Activated B cell treated with CpG ODN at 0.5 μM for 24 hours (primary cell): Measurements from ENCODE around the gene ANKRD11. TPM values are rescaled to one million over a fixed set of nuclear protein-coding genes. Genes with fewer than 3 reads are reported as not detected.

ENCODE experiments used
- ATAC-seq: fragments of 200-7000 bp; cut with Tn5 transposase; one replicate; pipeline ENCODE4 v1.10.0; 2021; ENCODE audit warnings: low read depth, mild to moderate bottlenecking, moderate library complexity
- CTCF ChIA-PET: fragments of 350-600 bp; sonication (Branson Sonifier 250); formaldehyde crosslinking; loops from one replicate; lab custom pipeline; 2021; ENCODE audit warnings: antibody characterized with exemption; lab: Charles Lee
- POLR2A ChIA-PET: fragments of 350-600 bp; sonication (Branson Sonifier 250); formaldehyde crosslinking; loops from one replicate; lab custom pipeline; 2021; ENCODE audit warnings: antibody characterized with exemption; lab: Charles Lee
- DNase-seq: peaks from one replicate; pipeline ENCODE4 v3.0.0; 2022
- H3K27ac Mint-ChIP-seq: one replicate; pipeline ENCODE4 v1.8.0; 2020; ENCODE audit warnings: mixed read lengths
- H3K27me3 Mint-ChIP-seq: one replicate; pipeline ENCODE4 v1.8.0; 2021; ENCODE audit warnings: mixed read lengths
- H3K36me3 Mint-ChIP-seq: one replicate; pipeline ENCODE4 v1.8.0; 2021; ENCODE audit warnings: low read depth, mixed read lengths
- H3K4me1 Mint-ChIP-seq: one replicate; pipeline ENCODE4 v1.8.0; 2021; ENCODE audit warnings: mixed read lengths
- H3K4me3 Mint-ChIP-seq: one replicate; pipeline ENCODE4 v1.8.0; 2020; ENCODE audit warnings: mild to moderate bottlenecking, mixed read lengths
- H3K9me3 Mint-ChIP-seq: one replicate; pipeline ENCODE4 v1.8.0; 2020; ENCODE audit warnings: mixed read lengths
- CTCF ChIP-seq: fragments of 200-600 bp; IDR thresholded peaks from one replicate; pipeline ENCODE4 v1.8.0; 2022; ENCODE audit warnings: antibody characterized with exemption, mild to moderate bottlenecking
- intact Hi-C: fragments of 100-400 bp; cut with micrococcal nuclease; formaldehyde crosslinking; loops from one replicate; pipeline ENCODE4 v1.15.1; 2024
- total RNA-seq: library from RNA; stranded (reverse); gene quantifications from 2 replicates; pipeline ENCODE4 v1.2.3, GENCODE V29; 2022

The ANKRD11 gene
- total RNA-seq, 1 donor from 2014 or later, result 243 TPM

GRCh38 chr16:89504091-89504490 is 13.7 kb upstream of the ANKRD11 start:
- Mint-ChIP-seq H3K4me3 (no peak overlapping the region), H3K9me3 (no peaks in the 10 kb centered on the region), H3K27me3 (no peaks in the 10 kb centered on the region), H3K36me3 (peaks cover 2% of the 10 kb centered on the region), H3K27ac (no peak overlapping the region), H3K4me1 (peaks cover 29% of the 10 kb centered on the region)
- POLR2A ChIA-PET, result interaction anchor here (1.5 to 2.3 kb wide), 2 partner anchors 13 to 15 kb away, joined by 6 to 8 read pairs; partner anchors contain the start of gene ANKRD11
- ATAC-seq, result no peak
- no peak for TF ChIP-seq CTCF
- no peak for DNase-seq
- CTCF ChIA-PET, result no interaction called here
- intact Hi-C loops, result loop anchor here (10.0 kb wide), 1 partner anchor 689 kb away; the partner anchor contains the start of gene APRT

GRCh38 chr16:89502081-89502843 is 11.9 kb upstream of the ANKRD11 start:
- Mint-ChIP-seq H3K27me3 (no peaks in the 10 kb centered on the region), H3K9me3 (no peaks in the 10 kb centered on the region), H3K36me3 (peaks cover 5% of the 10 kb centered on the region), H3K27ac (no peak overlapping the region), H3K4me3 (no peak overlapping the region), H3K4me1 (peaks cover 24% of the 10 kb centered on the region)
- ChIA-PET CTCF (no interaction called here), POLR2A (interaction anchor here (0.7 kb wide), 1 partner anchor 14 kb away, joined by 5 read pairs; no protein-coding TSS in a partner anchor)
- ATAC-seq (no peak), DNase-seq (no peak)
- no peak for TF ChIP-seq CTCF
- intact Hi-C loops, result loop anchor here (10.0 kb wide), 1 partner anchor 687 kb away; the partner anchor contains the start of gene APRT

- ATAC-seq (no peak), DNase-seq (no peak)
- Mint-ChIP-seq H3K36me3 (peaks cover 5% of the 10 kb centered on the region), H3K9me3 (no peaks in the 10 kb centered on the region), H3K27me3 (no peaks in the 10 kb centered on the region), H3K4me3 (no peak overlapping the region), H3K4me1 (no peaks in the 10 kb centered on the region), H3K27ac (no peak overlapping the region)
- no peak for TF ChIP-seq CTCF
- ChIA-PET POLR2A (no interaction called here), CTCF (no interaction called here)
- intact Hi-C loops, result loop anchor here (10.0 kb wide), 1 partner anchor 685 kb away; the partner anchor contains the start of gene APRT
Measured at GRCh38 chr16:89499767-89500166, 9.4 kb upstream of the ANKRD11 start.

- intact Hi-C loops, result no loop called here
- Mint-ChIP-seq H3K27ac (no peak overlapping the region), H3K4me1 (no peaks in the 10 kb centered on the region), H3K27me3 (no peaks in the 10 kb centered on the region), H3K4me3 (no peak overlapping the region), H3K9me3 (no peaks in the 10 kb centered on the region), H3K36me3 (peaks cover 5% of the 10 kb centered on the region)
- POLR2A ChIA-PET, result interaction anchor here (0.6 kb wide), 1 partner anchor 56 kb away, joined by 5 read pairs; no protein-coding TSS in a partner anchor
- CTCF ChIA-PET, result no interaction called here
- DNase-seq (no peak), ATAC-seq (no peak)
- TF ChIP-seq CTCF, result no peak
Measured at GRCh38 chr16:89498839-89499238, 8.5 kb upstream of the ANKRD11 start.

- peaks cover 22% of the 10 kb centered on the region for H3K4me1 Mint-ChIP-seq
- H3K36me3 Mint-ChIP-seq, result peaks cover 11% of the 10 kb centered on the region
- POLR2A ChIA-PET, result interaction anchor here (0.7 kb wide), 2 partner anchors 119 to 531 kb away, joined by 6 read pairs; no protein-coding TSS in a partner anchor
- no peak for TF ChIP-seq CTCF
- CTCF ChIA-PET, result interaction anchor here (0.6 kb wide), 1 partner anchor 161 kb away, joined by 3 read pairs; no protein-coding TSS in a partner anchor
- DNase-seq (no peak), ATAC-seq (no peak)
- intact Hi-C loops, result no loop called here
- no peaks in the 10 kb centered on the region for H3K27me3 Mint-ChIP-seq
- H3K4me3 Mint-ChIP-seq, result no peak overlapping the region
- H3K9me3 Mint-ChIP-seq, result no peaks in the 10 kb centered on the region
- H3K27ac Mint-ChIP-seq, result no peak overlapping the region
Measured at GRCh38 chr16:89495121-89495520, 4.8 kb upstream of the ANKRD11 start.
